H9 (cell line): ENCODE measurements around the gene TET2. TPM values are rescaled to one million over a fixed set of nuclear protein-coding genes. Genes with fewer than 3 reads are reported as not detected.

Experiments
- DNase-seq: peaks from one replicate; pipeline ENCODE4 v3.0.0-alpha.2; 2017
- H2AFZ ChIP-seq: one replicate; pipeline ENCODE4 v1.6.1; 2013; ENCODE audit warnings: mild to moderate bottlenecking, low read length, control low read depth, moderate library complexity
- H2AK5ac ChIP-seq: 2 replicates; pipeline ENCODE4 v1.6.1; 2013; ENCODE audit warnings: low read length, control low read depth, mixed read lengths; ENCODE audit not compliant: insufficient read length
- H2BK120ac ChIP-seq: one replicate; pipeline ENCODE4 v1.6.1; 2013; ENCODE audit warnings: low read depth, mild to moderate bottlenecking, low read length, control low read depth, inconsistent platforms; ENCODE audit not compliant: poor library complexity, severe bottlenecking
- H2BK12ac ChIP-seq: 2 replicates; pipeline ENCODE4 v1.6.1; 2013; ENCODE audit warnings: low read length, control low read depth, mixed read lengths, low read depth; ENCODE audit not compliant: insufficient read length
- H2BK15ac ChIP-seq: 2 replicates; pipeline ENCODE4 v1.6.1; 2013; ENCODE audit warnings: low read depth, low read length, control low read depth
- H2BK20ac ChIP-seq: one replicate; pipeline ENCODE4 v1.6.1; 2013; ENCODE audit warnings: low read depth, mild to moderate bottlenecking, low read length, control low read depth, inconsistent platforms; ENCODE audit not compliant: poor library complexity, severe bottlenecking
- H2BK5ac ChIP-seq: 2 replicates; pipeline ENCODE4 v1.6.1; 2013; ENCODE audit warnings: low read length, control low read depth, mixed read lengths; ENCODE audit not compliant: insufficient read length
- H3K14ac ChIP-seq: 2 replicates; pipeline ENCODE4 v1.6.1; 2013; ENCODE audit warnings: low read length, control low read depth; ENCODE audit not compliant: insufficient read depth
- H3K18ac ChIP-seq: 2 replicates; pipeline ENCODE4 v1.6.1; 2013; ENCODE audit warnings: low read depth, mild to moderate bottlenecking, mixed read lengths, low read length, control low read depth; ENCODE audit not compliant: insufficient read length
- H3K23ac ChIP-seq: 2 replicates; pipeline ENCODE4 v1.6.1; 2013; ENCODE audit warnings: low read length, control low read depth, mixed read lengths, low read depth; ENCODE audit not compliant: insufficient read length
- H3K23me2 ChIP-seq: 2 replicates; pipeline ENCODE4 v1.6.1; 2013; ENCODE audit warnings: low read depth, mild to moderate bottlenecking, mixed read lengths, low read length, control low read depth; ENCODE audit not compliant: insufficient read length, poor library complexity, severe bottlenecking
- H3K27ac ChIP-seq: 2 replicates; pipeline ENCODE4 v1.5.1; 2013; ENCODE audit warnings: low read length, control low read depth, mixed read lengths, low read depth; ENCODE audit not compliant: insufficient read length
- H3K27me3 ChIP-seq: 2 replicates; pipeline ENCODE4 v1.6.1; 2013; ENCODE audit warnings: low read length, control low read depth, inconsistent platforms; ENCODE audit not compliant: insufficient read depth
- H3K4ac ChIP-seq: 2 replicates; pipeline ENCODE4 v1.6.1; 2013; ENCODE audit warnings: low read depth, mild to moderate bottlenecking, control low read depth, inconsistent platforms, low read length, moderate library complexity
- H3K4me1 ChIP-seq: 2 replicates; pipeline ENCODE4 v1.6.1; 2013; ENCODE audit warnings: low read length, control low read depth, inconsistent platforms; ENCODE audit not compliant: insufficient read depth
- H3K4me2 ChIP-seq: 2 replicates; pipeline ENCODE4 v1.6.1; 2013; ENCODE audit warnings: low read length, control low read depth, mixed read lengths; ENCODE audit not compliant: insufficient read length, insufficient read depth
- H3K56ac ChIP-seq: 2 replicates; pipeline ENCODE4 v1.6.1; 2013; ENCODE audit warnings: low read depth, mild to moderate bottlenecking, mixed read lengths, low read length, control low read depth; ENCODE audit not compliant: insufficient read length
- H3K79me1 ChIP-seq: 2 replicates; pipeline ENCODE4 v1.6.1; 2013; ENCODE audit warnings: low read depth, mild to moderate bottlenecking, moderate library complexity, low read length, control low read depth, inconsistent platforms; ENCODE audit not compliant: insufficient read depth, poor library complexity, severe bottlenecking
- H3K79me2 ChIP-seq: 2 replicates; pipeline ENCODE4 v1.6.1; 2013; ENCODE audit warnings: low read length, control low read depth, inconsistent platforms; ENCODE audit not compliant: insufficient read depth
- H3K9ac ChIP-seq: 2 replicates; pipeline ENCODE4 v1.6.1; 2013; ENCODE audit warnings: low read length, control low read depth, mixed read lengths; ENCODE audit not compliant: insufficient read length; ENCODE audit errors: extremely low read depth
- H3K9me3 ChIP-seq: one replicate; pipeline ENCODE4 v1.6.1; 2013; ENCODE audit warnings: low read depth, low read length, inconsistent platforms; ENCODE audit not compliant: control insufficient read depth
- H3T11ph ChIP-seq: one replicate; pipeline ENCODE4 v1.6.1; 2013; ENCODE audit warnings: mild to moderate bottlenecking, low read length, control low read depth, inconsistent platforms
- H4K20me1 ChIP-seq: one replicate; pipeline ENCODE4 v1.6.1; 2013; ENCODE audit not compliant: control insufficient read depth, insufficient read length, insufficient read depth
- H4K5ac ChIP-seq: 2 replicates; pipeline ENCODE4 v1.6.1; 2013; ENCODE audit warnings: low read depth, mild to moderate bottlenecking, mixed read lengths, low read length, control low read depth; ENCODE audit not compliant: insufficient read length
- H4K8ac ChIP-seq: replicated peaks from 2 replicates; pipeline ENCODE4 v1.6.1; 2013; ENCODE audit warnings: low read length, control low read depth, mixed read lengths, low read depth; ENCODE audit not compliant: insufficient read length
- H4K91ac ChIP-seq: 2 replicates; pipeline ENCODE4 v1.6.1; 2013; ENCODE audit warnings: low read depth, mild to moderate bottlenecking, moderate library complexity, mixed read lengths, low read length, control low read depth; ENCODE audit not compliant: insufficient read length
- H3K27ac Mint-ChIP-seq, 3 experiments: 2 replicates in 2 of 3; 3 replicates in 1 of 3; pipeline ENCODE4 v1.8.0; 2020 to 2021; ENCODE audit warnings: mixed read lengths in 3 of 3, mild to moderate bottlenecking in 1 of 3, moderate library complexity in 1 of 3
- H3K27me3 Mint-ChIP-seq: 2 replicates; pipeline ENCODE4 v1.8.0; 2021; ENCODE audit warnings: low read depth, mild to moderate bottlenecking, moderate library complexity, mixed read lengths
- H3K36me3 Mint-ChIP-seq, 3 experiments: 2 replicates in 2 of 3; 3 replicates in 1 of 3; pipeline ENCODE4 v1.8.0; 2020 to 2021; ENCODE audit warnings: low read depth in 3 of 3, mixed read lengths in 3 of 3; ENCODE audit not compliant: insufficient read depth in 1 of 3
- H3K4me1 Mint-ChIP-seq, 2 experiments: 2 replicates each; pipeline ENCODE4 v1.8.0; 2020; ENCODE audit warnings: mixed read lengths in 2 of 2
- H3K4me3 Mint-ChIP-seq, 2 experiments: 2 replicates in 1 of 2; 3 replicates in 1 of 2; pipeline ENCODE4 v1.8.0; 2020 to 2021; ENCODE audit warnings: mild to moderate bottlenecking in 2 of 2, mixed read lengths in 2 of 2, moderate library complexity in 1 of 2
- H3K9me3 Mint-ChIP-seq, 2 experiments: 2 replicates in 1 of 2; 3 replicates in 1 of 2; pipeline ENCODE4 v1.8.0; 2020; ENCODE audit warnings: mild to moderate bottlenecking in 2 of 2, mixed read lengths in 2 of 2, moderate library complexity in 1 of 2
- CTCF ChIP-seq: fragments of 200-600 bp; sonication (generic); conservative IDR thresholded peaks from 3 replicates; pipeline ENCODE4 v1.8.0; 2021; ENCODE audit warnings: antibody characterized with exemption, mild to moderate bottlenecking
- WGBS: extraction: QIAGEN DNeasy Blood & Tissue Kit; methylation state at CpG from one replicate; pipeline ENCODE4 v1.1.7; 2013; ENCODE audit warnings: missing lambda C conversion rate, low lambda C conversion rate, mixed read lengths; ENCODE audit not compliant: insufficient read length; ENCODE audit errors: extremely low coverage; 5-methylcytosine and 5-hydroxymethylcytosine counted together
- total RNA-seq: library from RNA; stranded (reverse); gene quantifications from 2 replicates; pipeline ENCODE4 v1.2.1, GENCODE V29; 2021

Gene TET2
- total RNA-seq, 1 experiment from 2014 or later, result 3.1 TPM

GRCh38 chr4:105276361-105277104 lies 129.9 kb downstream of the TET2 start:
- Histone ChIP-seq H3K4me2 (no peak overlapping the region), H3K18ac (no peak overlapping the region), H2BK20ac (no peak overlapping the region), H3K79me2 (no peaks in the 10 kb centered on the region), H3K23me2 (no peaks in the 10 kb centered on the region), H2BK12ac (no peak overlapping the region), H4K5ac (no peak overlapping the region), H3T11ph (no peak overlapping the region), H2BK5ac (no peak overlapping the region), H3K4ac (no peak overlapping the region), H2AK5ac (no peak overlapping the region), H2BK120ac (no peak overlapping the region), H3K23ac (no peak overlapping the region), H4K91ac (no peak overlapping the region), H3K27me3 (no peaks in the 10 kb centered on the region), H4K20me1 (no peaks in the 10 kb centered on the region), H3K56ac (no peak overlapping the region), H3K9ac (no peak overlapping the region), H2BK15ac (no peak overlapping the region), H3K27ac (no peak overlapping the region), H3K79me1 (no peaks in the 10 kb centered on the region), H3K9me3 (no peaks in the 10 kb centered on the region), H2AFZ (no peak overlapping the region), H3K14ac (no peak overlapping the region), H4K8ac (no peak overlapping the region), H3K4me1 (no peaks in the 10 kb centered on the region)
- Mint-ChIP-seq H3K4me1 (peaks cover 5% of the 10 kb centered on the region in 2 experiments), H3K27ac (no peak overlapping the region), H3K36me3 (peaks cover 5 to 20% (median 10%) of the 10 kb centered on the region in 3 experiments; a peak in 5 of 7 replicates), H3K27me3 (no peaks in the 10 kb centered on the region), H3K9me3 (no peaks in the 10 kb centered on the region), H3K4me3 (no peak overlapping the region)
- no peak for TF ChIP-seq CTCF
- DNase-seq, result no peak
- WGBS, result no CpG with 5 or more reads among the region's 9 CpGs
